Esophagus muscularis mucosa (tissue), 4 donors: ENCODE results near the gene EFNA4. TPM values are rescaled to one million over a fixed set of nuclear protein-coding genes. Genes with fewer than 3 reads are reported as not detected.
A peak's percentile ranks its signal among the peaks of the same experiment; 100 is the strongest.

Experiments used
- DNase-seq: peaks from one replicate; pipeline ENCODE4 v3.0.0-alpha.2; 2017; ENCODE audit errors: extremely low spot score
- H3K27ac ChIP-seq, 4 donors: fragments of 200-600 bp; sonication (generic); replicated peaks in 1 of 4; 1 replicate in 3 of 4; 2 replicates in 1 of 4; pipeline ENCODE4 v1.5.1; 2016 to 2019; ENCODE audit warnings: mild to moderate bottlenecking in 1 of 4
- H3K27me3 ChIP-seq, 4 donors: fragments of 200-600 bp; sonication (generic); one replicate each; pipeline versions ENCODE4 v1.5.1 to v1.6.0; 2016 to 2019
- H3K36me3 ChIP-seq, 4 donors: fragments of 200-600 bp; sonication (generic); one replicate each; pipeline ENCODE4 v1.5.1; 2016 to 2019
- H3K4me1 ChIP-seq, 4 donors: fragments of 200-600 bp; sonication (generic); one replicate each; pipeline ENCODE4 v1.5.1; 2016 to 2019
- H3K4me3 ChIP-seq, 4 donors: fragments of 200-600 bp; sonication (generic); 1 replicate in 2 of 4; 2 replicates in 2 of 4; pipeline ENCODE4 v1.5.1; 2016 to 2019; ENCODE audit warnings: mild to moderate bottlenecking in 4 of 4, moderate library complexity in 1 of 4
- H3K9me3 ChIP-seq, 4 donors: fragments of 200-600 bp; sonication (generic); 1 replicate in 3 of 4; 2 replicates in 1 of 4; pipeline ENCODE4 v1.5.1; 2016 to 2019
- CTCF ChIP-seq, 3 experiments: fragments of 200-600 bp in 2 of 3; fragments of 450-650 bp in 1 of 3; sonication (generic) in 2 of 3; IDR thresholded peaks; one replicate each; pipeline ENCODE4 v1.5.1; 2017 to 2019; ENCODE audit warnings: antibody characterized with exemption in 3 of 3, mild to moderate bottlenecking in 2 of 3, moderate library complexity in 1 of 3
- EP300 ChIP-seq: sonication (generic); formaldehyde crosslinking; IDR thresholded peaks from one replicate; pipeline ENCODE4 v1.6.1; 2017; ENCODE audit warnings: antibody characterized with exemption
- POLR2A ChIP-seq: fragments of 450-650 bp; IDR thresholded peaks from one replicate; pipeline ENCODE4 v1.6.1; 2017; ENCODE audit warnings: antibody characterized with exemption, moderate library complexity, mild to moderate bottlenecking, low read depth
- POLR2AphosphoS5 ChIP-seq, 2 donors: sonication (generic); formaldehyde crosslinking; IDR thresholded peaks; one replicate each; pipeline ENCODE4 v1.6.1; 2017; ENCODE audit warnings: antibody characterized with exemption in 2 of 2
- WGBS: methylation state at CpG from one replicate; pipeline ENCODE4 v1.1.5; 2018; 5-methylcytosine and 5-hydroxymethylcytosine counted together
- intact Hi-C: fragments of 100-400 bp; cut with DNase I; formaldehyde crosslinking; loops from one replicate; pipeline ENCODE4 v1.15.1; 2023
- total RNA-seq, 4 donors: library from RNA; depleted of rRNA; stranded (reverse); fragments of >200 nt; gene quantifications; one replicate each; pipeline versions ENCODE4 v1.1.0 to v1.2.1, GENCODE V29; 2016

EFNA4 gene
- total RNA-seq, 4 donors from 2014 or later = 0.83 to 4.5 (median 3.2) TPM

GRCh38 chr1:155092641-155093040, 29.1 kb downstream of the EFNA4 start:
- DNase-seq = no peak
- intact Hi-C loops = loop anchor here (1.0 to 5.0 kb wide), 2 partner anchors 35 to 76 kb away; partner anchors contain the start of gene EFNA1
- TF ChIP-seq EP300 = no peak
- no peak for TF ChIP-seq POLR2AphosphoS5 (IDR thresholded peaks at IDR 0.05)
- TF ChIP-seq POLR2A = no peak
- no peak for TF ChIP-seq CTCF (IDR thresholded peaks at IDR 0.05)
- Histone ChIP-seq H3K9me3 (no peaks in the 10 kb centered on the region), H3K36me3 (no peaks in the 10 kb centered on the region), H3K4me1 (peaks cover 21 to 39% (median 27%) of the 10 kb centered on the region in 4 donors), H3K27me3 (no peaks in the 10 kb centered on the region), H3K27ac (peak overlapping the region in 1 of 4 donors; percentile 78), H3K4me3 (no peak overlapping the region)
- 87% methylated on average over 11 of the region's 12 CpGs for WGBS

- peaks cover 21 to 37% (median 27%) of the 10 kb centered on the region in 4 donors for H3K4me1 ChIP-seq
- WGBS = 19% methylated on average over 13 of the region's 13 CpGs
- peak overlapping the region; percentile 61 to 82 (median 80) for H3K27ac ChIP-seq
- no peak for TF ChIP-seq EP300
- peak; percentile 54 to 57 (median 57) for TF ChIP-seq CTCF (IDR thresholded peaks at IDR 0.05)
- intact Hi-C loops = loop anchor here (1.0 to 5.0 kb wide), 2 partner anchors 33 to 74 kb away; partner anchors contain the start of gene EFNA1
- H3K4me3 ChIP-seq = peak overlapping the region in 2 of 4 donors; percentile 6 to 12
- H3K27me3 ChIP-seq = no peaks in the 10 kb centered on the region
- no peak for DNase-seq
- H3K36me3 ChIP-seq = no peaks in the 10 kb centered on the region
- no peaks in the 10 kb centered on the region for H3K9me3 ChIP-seq
These were observed 30.5 kb downstream of the EFNA4 start for GRCh38 chr1:155093911-155094621.

- Histone ChIP-seq H3K9me3 (no peaks in the 10 kb centered on the region), H3K4me3 (no peak overlapping the region), H3K27me3 (no peaks in the 10 kb centered on the region), H3K27ac (peak overlapping the region; percentile 61 to 82 (median 80)), H3K4me1 (peaks cover 21 to 37% (median 27%) of the 10 kb centered on the region in 4 donors), H3K36me3 (no peaks in the 10 kb centered on the region)
- no peak for DNase-seq
- intact Hi-C loops = loop anchor here (5.0 kb wide), 1 partner anchor 33 kb away; the partner anchor contains the start of gene EFNA1
- WGBS = 63% methylated on average over 2 of the region's 2 CpGs
- no peak for TF ChIP-seq EP300
- no peak for TF ChIP-seq CTCF (IDR thresholded peaks at IDR 0.05)
- TF ChIP-seq POLR2A = no peak
- TF ChIP-seq POLR2AphosphoS5 (IDR thresholded peaks at IDR 0.05) = no peak
These were observed 31.0 kb downstream of the EFNA4 start for GRCh38 chr1:155094622-155094948.

GRCh38 chr1:155099331-155099730, 35.8 kb downstream of the EFNA4 start:
- no peak overlapping the region for H3K4me3 ChIP-seq
- H3K27ac ChIP-seq = no peak overlapping the region
- H3K9me3 ChIP-seq = no peaks in the 10 kb centered on the region
- TF ChIP-seq POLR2AphosphoS5 (IDR thresholded peaks at IDR 0.05) (no peak), POLR2A (no peak), EP300 (no peak), CTCF (IDR thresholded peaks at IDR 0.05) (no peak)
- DNase-seq = no peak
- intact Hi-C loops = no loop called here
- no peaks in the 10 kb centered on the region for H3K36me3 ChIP-seq
- H3K27me3 ChIP-seq = no peaks in the 10 kb centered on the region
- peaks cover 3 to 6% (median 5%) of the 10 kb centered on the region in 4 donors for H3K4me1 ChIP-seq
- WGBS = 95% methylated on average over 7 of the region's 7 CpGs

GRCh38 chr1:155103325-155103724, 39.8 kb downstream of the EFNA4 start:
- intact Hi-C loops = no loop called here
- no peak for DNase-seq
- Histone ChIP-seq H3K36me3 (no peaks in the 10 kb centered on the region), H3K27ac (no peak overlapping the region), H3K4me1 (peaks cover 0 to 14% (median 9%) of the 10 kb centered on the region in 4 donors), H3K4me3 (no peak overlapping the region), H3K27me3 (no peaks in the 10 kb centered on the region), H3K9me3 (no peaks in the 10 kb centered on the region)
- WGBS = 76% methylated on average over 9 of the region's 9 CpGs
- TF ChIP-seq POLR2A (no peak), EP300 (no peak), POLR2AphosphoS5 (IDR thresholded peaks at IDR 0.05) (no peak), CTCF (IDR thresholded peaks at IDR 0.05) (no peak)
